DMS114 treated with DMSO at 0.1 percent for 48 hours (cell line): ENCODE results near the gene LGR5.

ENCODE experiments used
- DNase-seq: peaks from one replicate; lab custom pipeline; 2025; ENCODE audit not compliant: unreplicated experiment; lab: John Stamatoyannopoulos, UW

Gene LGR5

DNA sequence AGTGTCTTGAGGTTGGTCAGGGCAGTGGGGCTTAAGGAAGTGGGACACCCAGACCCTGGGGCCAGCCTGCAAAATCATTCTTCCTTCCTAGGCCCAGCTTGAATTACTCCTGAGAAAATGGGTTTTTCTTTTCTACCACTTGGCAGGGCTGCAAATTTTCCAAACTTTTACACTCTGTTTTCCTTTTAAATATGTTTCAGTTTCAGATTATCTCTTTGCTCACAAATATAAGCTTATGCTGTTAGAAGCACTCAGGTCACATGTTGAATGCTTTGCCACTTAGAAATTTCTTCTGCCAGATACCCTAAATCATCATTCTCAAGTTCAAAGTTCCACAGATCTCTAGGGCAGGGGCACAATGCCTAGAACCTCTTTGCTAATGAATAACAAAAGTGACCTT is 2.9 kb upstream of the LGR5 start:
- DNase-seq: no peak

DNA sequence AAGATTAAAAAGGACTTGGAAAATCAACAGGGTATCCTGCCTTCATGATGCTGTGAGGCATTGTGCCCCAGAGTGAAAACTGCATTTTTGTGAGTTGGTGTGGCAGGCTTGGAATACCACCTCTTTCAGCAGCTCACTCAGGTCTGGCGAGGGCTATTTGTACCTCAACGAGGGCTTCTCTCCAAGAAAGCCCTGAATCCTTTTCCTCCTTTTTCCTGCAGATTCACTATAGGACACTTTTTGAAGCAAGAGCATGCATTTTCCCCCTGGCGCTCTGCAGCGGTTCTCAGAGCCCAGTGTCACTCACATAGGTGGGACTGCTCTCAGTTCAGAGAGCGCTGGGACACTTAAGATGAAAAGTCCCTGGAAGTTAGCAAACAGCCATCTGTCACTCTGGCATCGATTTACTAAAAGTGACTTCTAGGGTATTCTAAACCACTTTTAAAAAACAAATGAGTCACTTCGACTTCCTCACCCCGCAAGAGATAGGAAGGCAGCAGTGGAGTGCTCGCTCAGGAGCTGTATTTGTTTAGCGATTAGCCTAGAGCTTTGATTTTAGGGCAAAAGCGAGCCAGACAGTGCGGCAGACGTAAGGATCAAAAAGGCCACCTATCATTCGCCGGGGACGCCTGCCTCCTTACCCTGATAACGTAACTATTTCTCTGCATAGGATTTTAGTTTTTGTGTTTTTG is 782 bp upstream of the LGR5 start:
- no peak for DNase-seq

DNA sequence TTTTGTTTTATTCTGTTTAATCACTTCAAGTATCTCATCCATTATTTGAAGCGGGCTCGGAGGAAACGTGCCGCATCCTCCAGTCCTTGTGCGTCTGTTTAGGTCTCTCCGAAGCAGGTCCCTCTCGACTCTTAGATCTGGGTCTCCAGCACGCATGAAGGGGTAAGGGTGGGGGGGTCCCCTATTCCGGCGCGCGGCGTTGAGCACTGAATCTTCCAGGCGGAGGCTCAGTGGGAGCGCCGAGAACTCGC is 311 bp upstream of the LGR5 start:
- DNase-seq: no peak

DNA sequence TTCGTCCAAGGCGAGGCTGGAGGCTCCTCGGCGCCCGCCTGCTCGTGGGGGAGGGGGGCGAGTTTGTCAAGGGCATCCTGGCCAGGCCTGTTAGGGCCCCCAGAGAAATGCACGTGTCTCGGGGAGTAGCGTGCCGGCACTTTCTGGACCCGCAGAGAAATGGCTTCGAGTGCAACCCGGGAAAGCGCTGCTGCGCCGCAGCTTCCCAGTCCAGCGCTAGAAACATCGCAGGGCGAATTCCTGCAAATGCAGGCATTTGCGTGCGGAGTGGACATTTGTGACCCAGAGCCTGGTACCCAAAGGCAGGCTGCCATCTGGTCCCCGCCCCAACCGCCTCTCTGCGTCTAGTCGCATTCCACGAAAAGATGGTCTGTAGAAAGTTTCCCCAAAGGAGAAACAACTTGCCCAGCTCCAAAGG is 756 bp downstream of the LGR5 start:
- DNase-seq: no peak

DNA sequence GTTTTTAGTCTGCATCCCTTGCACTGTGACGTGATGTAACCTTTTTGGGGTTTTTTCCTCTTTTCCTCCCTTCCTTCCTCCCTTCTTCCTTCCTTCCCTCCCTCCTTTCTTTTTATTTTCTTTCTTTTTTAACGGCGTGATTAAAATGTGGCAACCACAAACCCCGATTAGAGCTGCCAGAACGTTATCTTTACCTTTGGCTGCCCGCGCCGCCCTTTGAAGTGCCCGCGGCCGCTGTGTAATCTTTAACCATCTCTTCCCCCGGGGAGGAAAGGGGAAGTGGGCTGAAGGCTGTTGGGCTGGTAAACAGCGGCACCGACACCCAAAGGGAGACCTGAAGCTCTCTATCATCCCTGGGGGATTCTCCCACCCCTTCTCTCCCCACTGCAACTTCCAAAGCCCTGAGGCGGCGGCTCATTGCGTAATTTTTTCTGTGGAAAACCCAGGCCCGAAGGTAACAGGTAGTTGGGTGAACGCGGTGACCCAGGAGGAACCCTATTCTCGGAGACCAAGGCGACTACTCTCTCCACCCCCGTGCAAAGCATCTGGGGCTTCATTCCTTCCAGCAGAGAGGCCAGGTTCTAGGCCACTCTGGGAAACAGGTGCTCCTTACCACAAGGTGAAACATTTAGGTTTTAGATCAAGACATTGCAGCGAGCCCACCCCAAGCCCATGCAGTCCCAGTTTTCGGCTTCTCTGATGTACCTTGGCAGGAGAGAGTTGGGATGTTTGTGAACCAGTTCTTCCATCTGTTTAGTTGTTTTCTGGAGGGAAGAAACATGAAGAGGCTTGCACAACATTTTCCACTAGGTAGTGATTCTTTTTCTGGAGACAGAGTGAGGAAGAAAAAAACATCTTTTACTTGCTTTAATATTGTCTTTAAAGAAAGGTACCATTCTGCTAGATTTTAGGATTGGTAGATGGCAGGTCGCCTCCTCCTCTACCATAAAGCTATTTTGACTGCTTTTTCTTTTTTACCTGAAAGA is 1.5 kb downstream of the LGR5 start:
- no peak for DNase-seq

DNA sequence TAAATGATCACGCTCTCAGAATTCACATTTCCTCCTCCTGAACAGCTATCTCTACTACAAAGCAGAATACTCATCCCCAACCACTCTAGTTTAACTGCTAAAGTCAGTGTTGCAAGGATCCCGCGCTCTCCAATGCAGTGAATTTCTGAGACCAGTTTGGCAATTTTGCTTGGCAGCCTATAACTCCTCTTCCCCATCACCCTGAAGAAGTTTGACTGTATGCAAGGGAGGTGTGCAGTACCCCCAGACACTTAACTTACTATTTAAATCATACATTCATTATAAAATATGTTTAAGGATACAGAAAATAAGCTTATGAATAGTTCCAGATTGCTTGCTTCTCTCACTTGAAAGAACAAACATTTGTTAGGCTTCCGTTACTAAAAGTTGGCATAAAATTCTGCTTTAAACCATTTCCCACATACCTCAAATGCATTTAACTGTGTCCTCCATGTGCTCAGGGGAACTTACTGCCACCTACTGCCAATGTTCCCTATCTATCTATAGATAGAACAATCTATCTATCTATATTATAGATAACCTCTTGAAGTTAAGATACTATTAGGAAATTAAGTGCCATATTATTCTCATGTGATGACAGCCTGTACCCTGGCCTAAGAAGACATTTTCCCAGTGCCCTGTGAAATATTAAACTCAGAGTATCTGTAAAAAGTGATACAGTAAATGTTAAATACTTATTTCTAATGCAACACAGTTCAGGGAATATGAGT is 2.4 kb downstream of the LGR5 start:
- no peak for DNase-seq

DNA sequence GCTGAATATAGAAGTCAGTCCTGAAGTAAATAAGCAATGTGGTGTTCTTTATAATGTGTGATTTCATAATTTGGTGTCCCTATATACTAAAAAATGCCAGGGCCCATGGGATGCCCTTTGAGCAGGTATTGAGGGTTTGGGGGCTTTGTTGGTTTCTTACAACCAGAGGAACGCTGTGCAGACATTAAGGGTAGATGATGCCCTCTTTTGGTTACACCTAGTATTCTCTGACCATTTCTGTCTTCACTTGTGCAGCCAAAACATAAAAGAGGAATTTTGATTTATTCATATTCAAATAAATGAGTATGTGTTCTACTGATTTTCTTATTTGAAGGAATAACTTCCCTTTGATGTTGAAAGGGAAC is 3.0 kb downstream of the LGR5 start:
- DNase-seq: no peak

DNA sequence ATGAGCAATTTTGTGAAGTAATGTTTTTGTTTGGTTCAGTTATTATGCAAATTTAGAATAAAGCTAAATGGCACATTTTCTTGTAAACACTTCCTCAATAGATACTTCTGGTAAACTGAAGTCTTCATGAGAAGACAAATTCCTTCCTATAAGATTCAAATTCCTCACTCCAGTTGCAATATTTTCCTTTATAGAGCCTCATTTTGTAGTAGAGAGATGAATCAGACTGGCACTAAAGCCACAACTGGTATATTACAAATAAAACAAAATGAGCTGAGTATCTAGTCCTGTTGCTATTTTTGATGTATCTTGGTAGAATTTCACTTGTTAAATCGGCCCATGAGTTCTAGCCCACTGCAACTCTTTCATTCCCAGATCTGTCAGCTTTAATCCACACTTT is 5.5 kb downstream of the LGR5 start:
- DNase-seq: no peak

DNA sequence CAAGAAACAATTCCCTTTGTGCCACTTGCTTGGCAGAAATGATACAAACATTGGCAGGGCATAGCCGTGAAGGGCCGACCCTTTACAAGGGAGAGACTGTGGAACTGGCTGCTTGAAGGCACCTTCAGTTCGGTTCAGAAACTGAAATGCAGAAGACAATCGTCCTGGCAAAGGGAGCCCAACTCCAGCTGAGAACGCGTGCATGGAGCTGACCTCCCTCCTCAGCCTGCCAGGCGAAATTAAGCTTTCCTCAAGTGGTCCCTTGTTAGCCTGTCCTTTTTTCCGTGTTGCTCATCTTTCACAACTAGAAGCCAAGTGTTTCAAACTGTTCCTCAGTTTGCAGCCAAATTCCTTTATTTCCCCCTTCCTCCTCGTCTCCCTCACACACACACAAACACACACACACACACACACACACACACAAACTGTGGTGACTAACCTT is 8.1 kb downstream of the LGR5 start:
- no peak for DNase-seq

DNA sequence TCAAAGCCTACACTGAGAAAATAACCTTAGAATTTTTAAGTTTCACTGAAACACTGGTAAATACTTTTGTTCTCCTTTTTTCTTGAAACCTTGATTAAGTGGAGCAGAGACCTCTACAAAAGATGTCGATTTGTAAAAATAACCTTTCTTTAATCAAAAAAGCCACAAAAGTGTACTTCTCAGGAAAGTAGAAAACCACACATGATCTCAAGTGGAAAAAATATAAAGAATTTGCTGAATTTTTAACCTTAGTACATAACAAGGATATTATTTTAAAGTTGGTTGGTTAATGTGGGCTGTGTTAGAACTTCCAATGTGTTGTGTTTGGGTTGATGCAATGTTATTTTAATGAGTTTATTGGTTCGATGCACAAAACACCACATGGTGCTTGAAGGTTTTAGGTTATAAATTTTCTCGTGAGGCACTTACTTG is 8.6 kb downstream of the LGR5 start:
- no peak for DNase-seq

DNA sequence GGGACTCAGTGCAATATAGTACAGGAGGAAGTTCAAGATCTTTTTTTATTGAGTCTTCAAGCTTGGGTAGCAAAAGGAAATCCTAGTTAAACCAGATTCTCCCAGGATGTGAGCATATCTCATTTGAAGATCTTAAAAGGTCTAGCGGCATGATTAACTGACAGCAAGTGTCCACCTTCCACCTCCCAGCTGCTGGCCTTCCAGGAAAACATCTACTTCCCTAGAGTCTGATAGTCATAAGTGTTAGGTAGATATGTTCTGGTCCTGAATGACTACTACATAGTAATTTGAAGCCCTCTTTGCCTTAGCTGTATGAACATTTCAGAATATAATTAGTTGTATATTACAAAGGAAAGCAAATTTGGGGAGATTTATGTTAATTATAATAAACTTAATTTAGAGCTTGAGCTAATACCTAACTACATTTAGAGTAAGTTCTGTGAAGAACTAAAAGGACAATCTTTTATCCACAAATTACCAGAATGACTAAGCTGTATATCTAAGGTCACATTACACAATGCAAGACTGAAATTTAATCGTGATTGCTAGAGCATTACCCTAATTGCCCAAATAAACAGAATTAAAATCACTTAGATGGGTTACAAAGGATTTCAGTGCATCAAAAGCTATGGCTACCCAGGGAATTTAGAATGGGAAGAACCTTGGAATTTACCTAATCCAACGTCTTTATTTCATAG is 9.9 kb downstream of the LGR5 start:
- no peak for DNase-seq

DNA sequence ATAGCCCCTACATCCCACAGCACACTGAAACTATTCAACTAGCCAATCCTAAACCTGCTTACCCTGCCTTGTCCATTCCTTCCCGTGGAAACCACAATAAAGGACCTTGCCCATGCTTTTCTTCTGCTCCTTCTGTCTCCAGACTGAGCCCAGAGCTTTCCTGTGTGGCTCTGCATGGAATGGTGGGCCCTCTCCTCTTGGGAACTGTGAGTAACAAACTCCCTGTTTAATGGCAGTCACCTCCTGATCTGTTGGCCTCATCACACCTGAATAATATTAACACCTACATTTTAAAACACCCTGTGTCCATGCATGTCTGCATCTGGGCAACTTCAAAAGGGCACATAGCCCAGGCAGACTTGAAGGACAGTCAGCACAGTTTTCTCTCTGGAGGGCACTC is 12.4 kb downstream of the LGR5 start:
- no peak for DNase-seq

DNA sequence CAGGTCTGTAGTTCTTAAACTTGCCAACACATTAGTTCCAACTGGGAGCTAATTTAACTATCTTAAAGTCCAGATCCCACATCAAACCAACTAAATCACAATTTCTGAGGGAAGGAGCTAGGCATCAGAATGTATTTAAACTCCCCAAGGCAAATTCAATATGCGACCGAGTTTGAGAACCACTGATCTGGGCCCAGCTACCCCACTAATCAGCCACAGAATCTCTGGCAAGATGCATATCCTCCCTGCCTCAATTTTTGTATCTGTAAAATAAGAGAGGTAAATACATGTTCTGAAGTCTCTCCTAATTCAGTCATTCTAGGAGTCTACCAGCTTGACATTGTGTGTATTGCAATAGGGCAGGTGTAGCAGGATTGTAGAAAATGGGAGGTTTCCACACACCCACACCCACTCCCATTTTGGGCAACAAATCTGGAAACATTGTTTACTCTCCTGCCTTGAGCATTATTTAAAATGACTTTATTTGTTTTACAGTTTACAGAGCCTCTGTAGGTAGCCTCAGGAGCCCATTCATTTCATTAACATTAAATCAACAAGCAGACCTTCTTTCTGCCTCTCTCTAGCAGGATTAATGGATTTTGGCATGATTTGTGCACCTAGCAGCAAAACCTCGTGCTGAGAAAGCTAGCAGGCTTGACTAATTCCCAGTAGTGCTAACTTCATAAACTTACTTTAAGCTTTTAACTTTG is 15.6 kb downstream of the LGR5 start:
- no peak for DNase-seq

DNA sequence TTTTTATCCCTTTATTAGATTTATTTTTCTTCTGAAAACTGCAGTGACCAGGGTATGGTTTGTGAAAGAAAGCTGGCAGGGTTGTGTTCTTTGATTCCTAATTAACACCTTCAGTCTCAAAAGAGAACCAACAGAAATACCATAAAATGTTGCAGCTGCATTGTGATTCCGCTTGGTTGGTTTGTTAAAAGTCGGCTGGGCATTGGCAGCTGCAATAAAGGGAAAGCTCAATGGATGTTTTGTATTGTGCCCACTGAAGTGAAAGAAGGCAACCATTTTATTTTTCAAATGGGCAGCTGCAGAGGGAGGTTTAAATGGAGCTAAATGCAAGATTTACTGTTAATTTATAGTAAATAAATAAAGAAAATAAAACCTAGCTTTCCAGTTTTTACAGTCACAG is 16.7 kb downstream of the LGR5 start:
- DNase-seq: no peak

DNA sequence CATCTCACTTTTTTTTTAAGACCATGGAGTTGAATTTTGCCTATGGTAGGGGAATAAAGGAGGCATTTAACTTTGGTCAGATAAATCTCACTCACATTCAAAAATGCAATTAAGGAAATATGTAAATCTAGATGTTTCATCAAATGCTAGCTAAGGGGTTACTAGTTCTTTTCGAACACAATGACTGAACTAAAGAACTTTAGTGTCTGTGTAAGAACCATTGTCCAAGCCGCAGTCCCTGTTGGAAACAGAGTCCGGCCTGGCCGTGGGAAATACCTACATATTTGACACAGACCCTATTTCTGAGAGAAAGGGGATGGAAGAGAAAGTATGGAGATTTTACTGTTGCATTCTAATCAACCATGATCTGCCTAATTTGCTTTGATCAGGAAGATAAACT is 17.4 kb downstream of the LGR5 start:
- no peak for DNase-seq

DNA sequence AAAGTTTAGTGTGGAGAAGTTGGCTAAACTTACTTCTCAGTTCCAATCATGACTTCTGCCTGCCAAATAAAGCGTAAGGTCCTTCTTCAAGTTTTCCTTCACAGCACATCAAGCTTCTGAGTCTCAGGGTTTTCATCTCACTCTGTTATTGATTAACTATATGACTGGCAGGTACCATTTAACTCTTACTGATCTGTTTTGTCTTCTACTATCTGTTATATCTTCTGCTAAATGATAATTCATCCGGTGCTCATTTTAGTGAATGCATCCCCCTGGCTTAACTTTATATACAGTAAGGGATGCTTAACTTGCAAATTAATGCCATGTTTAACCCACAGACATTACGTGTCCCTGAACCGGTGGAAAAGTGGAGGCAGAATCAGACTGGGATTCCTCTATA is 20.7 kb downstream of the LGR5 start:
- DNase-seq: no peak

DNA sequence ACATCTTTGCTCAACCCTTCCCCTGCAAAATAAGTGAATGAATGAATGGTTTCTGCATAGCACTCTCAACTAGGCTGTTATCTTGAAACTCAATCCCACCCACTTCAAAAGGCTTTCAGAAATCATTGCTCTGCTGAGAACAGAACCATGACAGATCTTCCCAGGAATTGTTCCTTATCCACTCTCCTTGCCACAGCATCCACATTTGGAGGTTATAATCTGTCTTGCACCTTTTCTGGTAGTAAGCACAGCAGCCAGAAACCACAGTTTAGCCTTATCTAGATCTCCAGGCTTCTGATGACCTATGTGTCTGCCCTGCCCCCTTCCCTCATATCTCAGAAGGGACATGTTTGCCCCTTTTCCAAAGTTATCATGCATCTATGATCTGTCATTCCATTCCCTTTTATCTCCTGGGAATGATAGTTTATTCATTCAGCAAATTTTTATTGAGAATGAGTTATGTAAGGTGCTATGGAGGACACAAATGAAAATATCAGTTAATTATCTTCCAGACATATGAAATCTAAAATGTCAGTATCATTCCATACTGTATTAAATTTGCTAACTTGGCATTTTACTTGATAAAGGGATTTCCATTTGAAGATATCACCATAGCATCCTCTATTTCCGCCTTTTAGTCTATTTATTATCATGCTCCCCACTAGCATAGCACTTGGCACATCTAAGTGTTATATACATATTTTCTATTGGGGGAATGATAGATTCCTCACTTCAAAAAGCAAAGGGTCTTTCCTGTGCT is 21.4 kb downstream of the LGR5 start:
- no peak for DNase-seq

DNA sequence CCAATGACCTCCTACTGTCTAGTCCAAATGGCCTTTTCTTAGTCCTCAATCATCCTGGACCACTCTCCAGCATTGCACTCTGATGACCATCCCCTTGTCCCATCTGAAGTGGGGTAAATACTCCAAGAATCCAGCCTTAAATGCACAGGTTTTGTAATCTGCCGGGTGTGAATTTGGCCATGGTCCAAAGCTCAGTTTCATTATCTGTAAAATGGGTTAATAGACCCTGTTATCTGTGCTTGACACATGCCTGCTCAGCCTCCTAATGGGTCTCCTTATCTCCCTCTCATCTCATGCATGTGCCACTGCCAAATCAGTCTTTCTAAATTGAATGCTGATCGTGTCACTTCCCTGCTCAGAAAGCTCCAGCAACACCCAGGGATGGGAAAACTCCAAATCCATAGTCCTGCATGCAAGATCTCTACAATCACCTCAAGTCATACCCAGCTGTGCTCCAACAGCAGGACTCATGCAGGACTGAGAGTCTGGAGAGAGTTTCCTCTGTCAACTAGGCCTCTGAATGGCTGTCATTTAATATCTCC is 22.3 kb downstream of the LGR5 start:
- DNase-seq: no peak

DNA sequence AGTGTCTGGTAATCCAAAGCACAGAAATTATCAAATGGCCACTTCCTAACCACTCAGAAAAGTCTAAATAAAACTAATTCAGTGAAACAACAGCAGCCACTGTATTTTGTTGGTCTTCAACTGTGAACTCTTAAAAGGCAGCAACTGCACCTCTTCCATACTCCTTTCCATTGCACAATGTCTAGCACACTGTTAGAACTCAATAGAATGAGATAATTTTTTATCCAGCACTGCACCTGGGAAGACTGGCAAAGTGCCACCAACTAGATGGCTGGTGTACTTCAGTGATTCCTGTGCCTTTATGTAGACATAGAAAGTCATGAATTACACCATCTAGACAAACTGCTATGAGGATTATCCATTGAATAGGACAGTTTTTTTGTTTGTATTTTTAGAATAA is 26.2 kb downstream of the LGR5 start:
- no peak for DNase-seq

DNA sequence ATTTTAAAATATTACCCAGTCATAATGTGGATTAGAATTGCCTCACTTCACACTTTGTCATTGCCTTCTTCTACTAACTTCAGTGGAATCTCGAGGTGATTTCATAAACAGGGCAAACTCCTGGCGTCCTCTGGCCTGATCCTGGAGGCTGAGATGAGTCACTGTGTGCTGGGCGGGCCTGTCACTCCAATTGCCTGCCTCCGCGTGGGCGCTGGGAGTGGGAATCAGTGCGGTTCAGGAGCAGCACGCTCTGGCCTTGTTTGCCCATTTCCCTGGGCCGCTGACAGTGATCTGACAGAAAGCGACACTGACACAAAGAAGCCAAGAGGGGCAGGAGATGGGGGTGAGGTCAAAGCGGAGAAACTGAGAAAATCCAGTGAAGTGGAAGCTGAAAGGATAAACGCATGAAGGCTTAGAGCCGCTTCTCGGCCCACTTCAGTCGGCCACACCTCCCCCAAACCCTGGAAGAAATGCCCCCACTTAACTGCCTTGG is 29.7 kb downstream of the LGR5 start:
- DNase-seq: no peak
